GM12891 (cell line): Measurements from ENCODE around the gene SNX24.

Experiments used
- POLR2A ChIP-seq: IDR thresholded peaks from 2 replicates; pipeline ENCODE4 v1.6.1; 2011; ENCODE audit warnings: low read depth, low read length, control low read depth
- POLR2AphosphoS5 ChIP-seq: IDR thresholded peaks from 2 replicates; pipeline ENCODE4 v1.6.1; 2011; ENCODE audit warnings: low read depth, low read length, control low read depth
- SPI1 ChIP-seq: IDR thresholded peaks from 2 replicates; pipeline ENCODE4 v1.6.1; 2011; ENCODE audit warnings: low read depth, low read length, control low read depth
- TAF1 ChIP-seq: IDR thresholded peaks from 2 replicates; pipeline ENCODE4 v1.6.1; 2011; ENCODE audit warnings: low read depth, low read length, control low read depth

DNA sequence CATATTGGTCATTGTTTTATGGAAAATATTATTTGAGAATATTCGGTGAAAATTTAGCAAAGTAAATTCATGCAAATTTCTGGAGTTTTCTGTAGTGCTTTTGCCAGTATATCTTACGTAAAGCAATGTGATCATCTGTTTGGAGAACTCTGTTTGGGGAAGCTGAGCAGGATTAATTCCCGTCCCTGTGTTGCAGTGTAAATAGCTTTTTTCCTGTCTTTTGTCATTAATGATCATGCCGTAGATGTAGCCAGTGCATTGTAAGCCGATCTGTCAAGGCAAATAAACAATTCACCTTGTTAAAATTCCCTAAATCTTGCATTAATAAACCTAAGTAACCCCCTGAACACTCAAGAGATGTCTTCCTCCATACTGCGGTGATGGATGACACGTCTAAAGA is 151.9 kb downstream of the SNX24 start:
- no peak for TF ChIP-seq POLR2A
- TF ChIP-seq SPI1: no peak
- TF ChIP-seq TAF1: no peak
- no peak for TF ChIP-seq POLR2AphosphoS5
